ENCODE measurements around the gene ANG. TPM values are rescaled to one million over a fixed set of nuclear protein-coding genes. Genes with fewer than 3 reads are reported as not detected.
"Not testable (repeated sequence)": the region's sequence is repeated elsewhere in the genome, so short reads cannot be mapped to it uniquely, and the experiment has no call there.

Gene ANG
- total RNA-seq, 1 experiment from 2014 or later = 3.2 TPM

DNA sequence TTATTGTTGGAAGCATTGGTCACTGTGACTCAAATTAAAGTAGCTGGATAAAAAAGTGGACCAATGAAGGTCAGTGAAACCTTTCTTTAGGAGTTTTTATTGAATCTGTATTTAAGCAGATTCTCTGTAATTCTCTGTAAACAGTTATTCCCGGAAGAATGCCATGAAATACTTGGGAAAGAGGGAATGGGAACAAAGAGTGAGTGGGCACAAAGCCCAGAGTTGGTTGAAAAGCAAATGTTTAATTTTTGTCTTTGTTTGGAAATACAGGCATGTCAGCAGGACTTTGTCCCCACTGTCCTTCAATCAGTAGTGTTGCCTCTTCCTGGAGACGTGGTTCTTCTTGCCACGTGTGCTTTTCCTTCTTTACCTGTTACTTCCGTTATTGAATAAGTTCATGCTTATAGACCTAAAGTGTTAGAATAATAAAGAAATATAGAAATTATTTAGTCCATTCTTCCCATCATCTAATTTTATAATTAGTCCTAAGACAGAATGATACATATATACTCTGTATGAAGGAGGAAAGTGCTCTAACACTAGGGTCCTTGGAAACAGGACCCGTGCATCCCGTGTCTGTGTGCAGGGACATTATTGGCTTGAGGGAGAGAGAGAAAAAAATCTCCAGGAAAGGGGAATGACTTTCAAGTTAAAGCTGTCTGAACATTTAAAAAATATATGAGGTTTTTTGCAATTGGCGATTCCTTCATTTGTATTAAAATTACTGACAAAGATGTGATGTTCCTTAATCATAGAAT lies 2.0 kb upstream of the ANG start:
- no peak for DNase-seq
- no peaks in the 10 kb centered on the region for H3K27me3 ChIP-seq
- no peaks in the 10 kb centered on the region for H3K9me3 ChIP-seq
- H3K4me3 ChIP-seq = 0 out of 2 replicates have a peak overlapping the region, but pooled peaks have one; percentile 6
- H3K36me3 ChIP-seq = no peaks in the 10 kb centered on the region

DNA sequence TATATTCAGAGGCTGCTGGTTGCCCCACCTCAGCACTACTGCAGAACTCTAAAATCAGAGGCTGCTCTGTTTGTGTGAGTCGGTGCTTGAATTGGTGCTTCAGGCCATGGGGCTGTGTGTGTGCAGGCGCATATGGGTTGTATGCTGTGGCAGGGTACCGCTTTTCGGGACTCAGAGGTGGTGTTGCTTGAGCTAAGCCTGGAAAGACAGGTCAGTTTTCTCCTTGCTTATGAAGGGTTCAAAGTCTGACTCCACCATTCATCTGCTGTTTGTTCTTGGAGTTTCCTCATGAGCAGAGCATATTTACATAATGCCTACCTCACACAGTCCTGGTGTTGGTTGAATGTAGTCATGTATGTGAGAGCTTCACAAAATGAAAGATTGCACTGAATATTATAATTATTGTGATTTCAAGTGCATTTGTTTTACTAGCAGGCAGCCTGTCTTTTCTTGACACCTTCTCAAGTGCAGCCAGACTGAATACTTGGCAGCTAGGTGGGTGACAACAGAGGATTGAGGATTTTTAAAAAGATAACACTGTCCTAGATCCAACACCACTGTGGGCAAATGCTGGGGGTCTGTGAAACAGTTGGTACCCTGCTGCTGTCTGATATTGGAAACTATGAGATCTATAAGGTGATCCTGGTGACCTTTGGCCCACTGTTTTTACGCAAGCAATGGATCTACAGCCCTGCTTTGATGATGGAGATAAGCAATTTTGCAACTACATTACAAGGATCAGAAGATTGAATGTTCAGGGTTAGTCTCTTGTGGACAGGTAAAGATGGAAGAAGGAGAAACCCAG lies 1.0 kb upstream of the ANG start:
- H3K9me3 ChIP-seq = no peaks in the 10 kb centered on the region
- no peak overlapping the region for H3K4me3 ChIP-seq
- DNase-seq = no peak
- no peaks in the 10 kb centered on the region for H3K27me3 ChIP-seq
- H3K36me3 ChIP-seq = no peaks in the 10 kb centered on the region

DNA sequence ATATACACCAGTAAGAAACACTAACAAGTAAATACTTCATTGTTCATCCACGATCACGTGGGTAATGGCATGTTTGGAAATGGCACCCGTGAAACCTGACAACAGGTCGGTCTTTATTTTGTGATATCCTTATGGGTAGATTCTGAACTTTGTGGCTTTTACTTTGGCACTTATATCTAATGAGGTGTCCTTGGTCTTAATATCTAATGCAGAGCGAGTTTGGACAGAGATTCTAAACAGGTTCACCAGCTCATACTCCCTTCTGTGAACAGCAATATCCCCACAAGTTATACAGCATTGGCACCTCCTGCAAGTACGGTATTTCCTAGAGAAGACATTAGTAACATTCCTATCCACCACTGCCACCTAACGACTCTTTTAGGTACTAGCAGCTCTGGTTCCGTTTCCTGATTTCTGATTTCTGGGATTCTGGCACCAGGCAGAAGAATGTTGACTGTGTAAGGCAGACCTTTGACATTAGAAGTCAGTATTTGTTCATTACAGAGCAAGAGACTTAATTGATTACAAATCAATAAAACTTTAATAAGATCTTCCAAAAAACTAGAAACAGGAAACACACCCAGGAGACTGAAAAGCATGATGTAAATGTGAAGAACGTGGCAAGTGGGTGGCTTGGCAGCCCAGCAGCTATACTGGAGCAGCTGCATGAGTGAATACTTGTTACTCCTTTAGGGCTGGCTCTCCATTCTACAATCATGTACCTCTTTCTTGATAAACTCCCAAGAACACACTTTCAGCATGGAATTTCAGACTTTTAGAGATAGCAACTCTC lies 2.5 kb downstream of the ANG start:
- DNase-seq = peak; percentile 5
- H3K4me3 ChIP-seq = no peak overlapping the region
- H3K27me3 ChIP-seq = no peaks in the 10 kb centered on the region

DNA sequence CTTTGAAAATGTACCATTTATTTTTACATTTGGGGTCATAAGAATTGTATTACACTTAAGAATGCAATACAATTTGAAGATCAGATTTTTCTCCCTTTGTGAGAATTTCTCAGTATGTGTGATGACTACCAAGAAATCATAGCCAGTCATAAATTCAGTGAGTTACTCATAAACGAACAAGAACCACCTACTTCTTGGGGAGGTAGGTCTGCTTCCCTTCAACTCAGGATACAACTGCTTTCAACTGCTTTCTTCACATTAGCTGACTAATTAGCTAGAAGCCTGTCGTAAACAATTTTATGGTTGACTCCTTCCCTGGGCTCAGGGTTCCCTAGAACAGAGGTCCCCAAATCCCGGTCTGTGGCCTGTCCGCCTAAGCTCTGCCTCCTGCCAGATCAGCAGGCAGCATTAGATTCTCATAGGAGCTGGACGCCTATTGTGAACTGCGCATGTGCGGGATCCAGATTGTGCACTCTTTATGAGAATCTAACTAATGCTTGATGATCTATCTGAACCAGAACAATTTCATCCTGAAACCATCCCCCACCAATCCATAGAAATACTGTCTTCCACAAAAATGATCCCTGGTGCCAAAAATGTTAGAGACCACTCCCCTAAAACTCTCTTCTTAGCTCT lies 3.7 kb downstream of the ANG start:
- H3K4me3 ChIP-seq = no peak overlapping the region
- no peak for DNase-seq
- no peaks in the 10 kb centered on the region for H3K27me3 ChIP-seq

More for the DNA sequence above, 2.5 kb downstream of the ANG start:
- no peaks in the 10 kb centered on the region for H3K9me3 ChIP-seq
- no peaks in the 10 kb centered on the region for H3K36me3 ChIP-seq

DNA sequence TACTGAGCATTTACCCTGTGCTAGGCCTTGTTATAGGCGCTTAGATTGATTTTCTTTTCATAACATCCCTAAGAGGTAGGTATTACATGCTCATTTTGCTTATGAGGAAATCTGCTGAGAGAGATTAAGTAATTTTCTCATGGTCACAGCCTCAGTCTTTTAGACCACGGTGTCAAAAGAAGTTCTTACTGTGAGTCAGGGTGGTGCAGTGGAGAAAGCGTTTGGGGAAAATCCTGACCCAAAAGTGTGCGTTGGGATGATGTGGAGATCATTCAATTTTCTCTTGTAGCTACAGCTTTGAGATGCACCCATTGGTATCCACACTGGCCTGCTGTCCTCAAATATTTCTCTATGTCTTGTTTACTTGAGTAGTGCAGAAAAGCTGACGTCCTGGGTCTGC lies 8.2 kb downstream of the ANG start:
- Histone ChIP-seq H3K27me3 (no peaks in the 10 kb centered on the region), H3K9me3 (no peaks in the 10 kb centered on the region), H3K36me3 (no peaks in the 10 kb centered on the region), H3K4me3 (no peak overlapping the region)
- no peak for DNase-seq

More for the DNA sequence above, 3.7 kb downstream of the ANG start:
- H3K9me3 ChIP-seq = no peaks in the 10 kb centered on the region
- no peaks in the 10 kb centered on the region for H3K36me3 ChIP-seq

DNA sequence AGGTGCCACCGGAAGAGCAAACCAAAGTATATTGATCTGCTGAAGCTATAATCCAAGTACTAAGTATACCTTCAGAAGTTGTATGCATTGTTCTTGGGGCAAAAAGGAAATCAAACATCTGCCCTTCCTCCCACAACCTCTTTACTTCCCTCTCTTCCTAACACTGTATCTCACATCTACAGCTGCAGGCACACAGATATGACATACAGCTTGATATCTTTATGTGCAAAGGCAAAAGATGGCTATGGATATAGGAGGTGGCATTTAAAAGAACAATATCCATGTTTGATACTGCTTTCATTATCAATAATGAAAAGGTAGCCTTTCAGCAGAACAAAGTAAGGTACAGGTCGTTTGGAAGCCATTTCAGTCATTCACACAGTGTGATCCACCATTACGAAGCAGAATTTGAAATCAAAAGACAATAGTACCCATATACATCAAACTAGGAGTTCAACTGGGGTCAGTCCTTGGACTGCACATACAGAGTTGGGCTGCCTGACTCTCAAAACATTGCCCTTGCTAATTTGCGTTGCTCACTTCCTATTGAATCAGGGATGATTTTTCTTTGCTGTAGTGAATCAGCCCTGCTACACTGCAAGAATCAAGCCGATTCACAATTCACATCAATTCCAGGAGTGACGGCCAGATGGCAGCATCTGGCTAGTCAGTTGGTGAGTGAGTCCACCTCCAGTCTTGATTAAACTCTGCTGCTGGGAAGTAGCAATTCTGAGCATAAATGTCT lies 8.9 kb downstream of the ANG start:
- H3K4me3 ChIP-seq = no peak overlapping the region
- no peaks in the 10 kb centered on the region for H3K9me3 ChIP-seq
- H3K27me3 ChIP-seq = no peaks in the 10 kb centered on the region
- DNase-seq = peak; percentile 39
- no peaks in the 10 kb centered on the region for H3K36me3 ChIP-seq

DNA sequence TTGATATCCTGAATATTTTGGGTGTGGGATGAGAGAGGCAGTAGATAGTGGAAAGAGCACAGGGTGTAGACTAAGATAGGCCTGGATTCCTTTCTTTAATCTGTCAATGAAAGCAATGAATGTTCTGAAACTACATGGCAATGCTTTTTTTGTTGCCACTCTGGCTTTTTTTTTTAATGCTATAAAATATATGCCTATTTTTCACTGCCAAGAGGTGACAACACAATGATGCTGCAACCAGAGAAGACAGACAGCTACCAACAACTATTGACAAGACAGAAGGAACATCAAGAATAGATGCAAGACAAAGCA lies 9.4 kb downstream of the ANG start:
- Histone ChIP-seq H3K27me3 (no peaks in the 10 kb centered on the region), H3K4me3 (no peak overlapping the region), H3K9me3 (no peaks in the 10 kb centered on the region), H3K36me3 (no peaks in the 10 kb centered on the region)
- no peak for DNase-seq

DNA sequence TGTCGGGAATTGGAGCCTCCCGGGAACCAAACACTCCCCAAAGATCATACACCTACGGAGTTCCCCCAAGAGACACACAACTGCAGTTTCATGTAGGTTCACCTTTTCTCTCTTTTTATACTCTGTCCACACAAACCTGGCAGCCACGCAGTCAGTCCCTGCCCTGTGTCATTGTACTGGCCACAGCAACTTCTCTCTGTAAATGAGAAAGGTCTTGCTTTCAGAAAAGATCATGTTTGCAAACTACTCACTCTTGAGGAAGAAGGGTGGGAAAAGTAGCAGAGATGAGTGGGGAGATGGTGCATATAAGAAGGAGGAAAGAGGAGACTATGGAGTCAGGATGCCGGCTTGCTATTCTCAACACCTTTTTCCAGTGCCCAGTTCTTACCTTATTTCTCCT lies 10.4 kb downstream of the ANG start:
- Histone ChIP-seq H3K4me3 (no peak overlapping the region), H3K27me3 (no peaks in the 10 kb centered on the region), H3K36me3 (no peaks in the 10 kb centered on the region), H3K9me3 (no peaks in the 10 kb centered on the region)
- DNase-seq = no peak

DNA sequence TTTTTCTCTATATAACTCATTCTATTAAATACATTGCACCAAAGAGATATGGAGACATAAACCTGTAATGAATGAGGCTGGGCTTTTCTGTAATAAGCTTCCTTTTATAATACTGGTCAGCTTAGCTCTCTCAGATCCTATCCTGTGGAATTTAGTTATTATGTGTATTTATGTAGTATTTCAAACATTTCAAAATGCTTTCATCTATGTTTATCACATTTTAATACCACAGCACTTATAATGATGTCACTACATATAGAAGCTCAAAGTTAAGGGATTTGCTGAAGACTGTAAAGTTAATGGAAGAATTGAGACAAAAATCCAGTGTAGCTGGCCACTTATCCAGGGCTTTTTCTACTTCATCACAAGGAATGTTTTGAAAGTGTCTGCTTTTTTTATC lies 11.4 kb downstream of the ANG start:
- no peaks in the 10 kb centered on the region for H3K27me3 ChIP-seq
- H3K9me3 ChIP-seq = no peaks in the 10 kb centered on the region
- H3K36me3 ChIP-seq = no peaks in the 10 kb centered on the region
- H3K4me3 ChIP-seq = no peak overlapping the region
- no peak for DNase-seq

DNA sequence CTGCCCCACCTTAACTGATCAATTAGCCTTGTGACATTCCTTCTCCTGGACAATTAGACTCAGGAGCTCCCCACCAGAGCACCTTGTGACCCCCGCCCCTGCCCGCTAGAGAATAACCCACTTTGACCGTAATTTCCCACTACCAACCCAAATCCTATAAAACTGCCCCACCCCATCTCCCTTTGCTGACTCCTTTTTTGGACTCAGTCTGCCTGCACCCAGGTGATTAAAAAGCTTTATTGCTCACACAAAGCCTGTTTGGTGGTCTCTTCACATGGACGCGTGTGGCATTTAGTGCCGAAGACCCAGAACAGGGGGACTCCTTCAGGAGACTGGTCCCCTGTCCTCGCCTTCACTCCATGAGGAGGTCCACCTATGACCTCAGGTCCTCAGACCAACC lies 12.4 kb downstream of the ANG start:
- H3K4me3 ChIP-seq, H3K27me3 ChIP-seq, H3K36me3 ChIP-seq, H3K9me3 ChIP-seq, DNase-seq: not testable (repeated sequence)

DNA sequence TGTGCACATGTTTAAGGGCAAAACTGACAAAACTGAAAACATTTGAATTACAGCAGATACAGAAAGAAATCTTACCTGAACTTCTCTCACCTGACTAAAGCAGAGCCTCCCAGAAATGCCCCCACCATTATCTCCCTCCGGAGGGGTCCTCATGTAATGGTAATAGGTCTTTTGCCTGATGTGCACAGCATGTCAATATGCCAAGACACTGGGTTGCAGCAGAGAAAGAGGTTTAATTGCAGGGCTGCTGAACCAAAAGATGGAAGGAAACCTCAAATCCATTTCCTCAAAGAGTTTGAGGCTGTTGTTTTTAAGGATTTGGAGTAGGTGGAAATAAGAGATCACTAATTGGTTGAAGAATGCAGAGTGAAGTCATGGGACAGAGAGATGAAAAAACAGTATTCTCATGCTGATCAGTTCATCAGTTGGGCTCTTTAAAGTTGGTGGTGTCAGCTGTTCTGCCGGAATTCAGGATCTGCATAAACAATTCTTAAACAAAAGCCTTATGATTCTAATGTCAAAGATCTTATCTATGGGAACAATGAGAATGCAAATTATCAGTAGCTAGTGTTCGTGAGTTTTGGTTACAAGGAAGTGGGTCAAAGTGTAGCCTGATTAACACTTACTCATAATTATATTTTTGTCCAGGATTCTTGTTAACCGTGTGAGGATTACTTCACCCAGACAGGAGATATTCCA lies 18.2 kb downstream of the ANG start:
- no peaks in the 10 kb centered on the region for H3K9me3 ChIP-seq
- no peak overlapping the region for H3K4me3 ChIP-seq
- H3K36me3 ChIP-seq = no peaks in the 10 kb centered on the region
- no peaks in the 10 kb centered on the region for H3K27me3 ChIP-seq
- no peak for DNase-seq

DNA sequence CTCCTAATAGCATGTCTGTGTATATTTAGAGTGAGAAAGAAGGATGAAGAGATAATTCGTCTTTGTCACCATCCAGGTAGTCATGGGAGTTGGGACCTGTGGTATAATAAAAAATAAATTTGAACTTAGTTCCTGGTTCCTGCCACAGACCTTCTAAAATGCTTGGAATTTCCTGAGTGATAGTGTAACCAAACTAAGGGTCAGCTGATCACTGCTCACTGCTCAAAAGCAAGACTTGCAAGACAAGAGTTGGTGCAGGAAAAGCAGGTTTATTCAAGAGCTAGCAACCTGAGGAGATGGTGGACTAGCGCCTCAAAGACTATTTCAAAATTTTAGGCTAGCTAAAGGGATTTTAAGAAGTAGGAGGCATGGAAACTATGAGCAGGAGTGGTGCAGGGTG lies 19.1 kb downstream of the ANG start:
- Histone ChIP-seq H3K4me3 (no peak overlapping the region), H3K36me3 (no peaks in the 10 kb centered on the region), H3K27me3 (no peaks in the 10 kb centered on the region), H3K9me3 (no peaks in the 10 kb centered on the region)
- DNase-seq = no peak

DNA sequence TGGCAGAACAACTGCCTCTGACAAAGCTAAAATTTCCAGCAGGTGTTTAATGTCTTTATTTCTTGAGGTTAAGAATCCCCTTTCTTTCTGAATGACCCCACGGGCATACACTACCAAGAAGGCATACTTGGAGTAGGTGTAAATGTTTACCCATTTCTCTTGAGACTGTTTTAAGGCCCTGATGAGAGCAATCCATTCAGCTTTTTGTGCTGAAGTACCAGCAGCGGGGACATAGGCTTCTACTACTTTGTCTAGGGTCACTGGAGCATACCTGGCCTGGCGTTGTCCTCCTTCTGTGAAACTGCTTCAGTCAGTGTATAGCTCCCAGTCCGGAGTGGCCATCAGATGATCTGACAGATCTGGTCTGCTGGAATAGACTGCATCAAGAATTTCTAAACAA lies 22.7 kb downstream of the ANG start:
- no peaks in the 10 kb centered on the region for H3K27me3 ChIP-seq
- no peaks in the 10 kb centered on the region for H3K36me3 ChIP-seq
- no peak for DNase-seq
- H3K9me3 ChIP-seq = no peaks in the 10 kb centered on the region
- H3K4me3 ChIP-seq = no peak overlapping the region

DNA sequence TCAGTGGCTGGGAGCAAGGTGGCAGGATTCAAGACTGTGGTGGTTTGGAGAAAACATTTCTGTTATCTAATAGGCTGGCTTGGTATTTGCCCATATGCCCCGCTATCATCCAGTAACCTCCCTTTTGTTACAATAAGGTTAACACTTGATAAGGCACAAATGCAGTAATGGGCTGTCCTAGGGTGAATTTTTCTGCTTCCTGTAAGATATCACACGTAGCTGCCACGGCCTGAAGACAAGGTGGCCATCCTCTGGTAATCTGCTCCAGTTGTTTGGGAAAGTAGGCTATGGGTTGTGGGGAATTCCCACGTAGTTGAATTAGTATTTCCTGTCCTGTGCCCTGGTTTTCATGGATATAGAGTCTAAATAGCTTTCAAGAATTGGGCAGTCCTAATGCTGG lies 23.1 kb downstream of the ANG start:
- Histone ChIP-seq H3K9me3 (no peaks in the 10 kb centered on the region), H3K4me3 (no peak overlapping the region), H3K27me3 (no peaks in the 10 kb centered on the region), H3K36me3 (no peaks in the 10 kb centered on the region)
- no peak for DNase-seq

DNA sequence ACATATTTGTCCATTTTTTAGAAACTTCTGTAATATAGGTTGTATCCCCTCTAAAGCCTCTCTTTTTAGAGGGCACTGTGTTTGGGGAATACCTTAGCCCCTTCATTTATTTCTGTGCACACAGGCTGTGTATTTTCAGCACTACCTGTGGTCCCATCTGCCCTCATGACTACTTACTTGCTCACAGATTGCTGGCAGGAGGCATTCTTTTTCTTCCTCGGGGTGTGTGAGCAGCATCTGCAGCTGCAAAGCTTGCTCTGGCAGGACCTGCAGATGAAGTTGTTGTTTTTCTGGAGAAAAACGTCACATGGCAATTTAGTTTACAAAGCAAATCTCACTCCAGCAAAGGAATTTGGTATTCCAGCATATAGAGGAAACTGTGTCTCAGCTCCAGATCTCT lies 24.3 kb downstream of the ANG start:
- Histone ChIP-seq H3K9me3 (no peaks in the 10 kb centered on the region), H3K27me3 (no peaks in the 10 kb centered on the region), H3K4me3 (no peak overlapping the region), H3K36me3 (no peaks in the 10 kb centered on the region)
- DNase-seq = no peak
